IPS-18a (cell line): Measurements from ENCODE around the gene ABCB11.

Experiments used
- H3K27ac ChIP-seq: one replicate; pipeline ENCODE4 v1.5.1; 2013; ENCODE audit warnings: low read length
- H3K27me3 ChIP-seq: one replicate; pipeline ENCODE4 v1.6.1; 2013; ENCODE audit warnings: mild to moderate bottlenecking, low read length; ENCODE audit not compliant: control insufficient read depth, insufficient read depth
- H3K36me3 ChIP-seq: one replicate; pipeline ENCODE4 v1.6.1; 2013; ENCODE audit warnings: low read depth, low read length; ENCODE audit not compliant: control insufficient read depth
- H3K4me1 ChIP-seq: one replicate; pipeline ENCODE4 v1.6.1; 2013; ENCODE audit warnings: low read depth, low read length; ENCODE audit not compliant: control insufficient read depth
- H3K4me3 ChIP-seq: one replicate; pipeline ENCODE4 v1.5.1; 2013; ENCODE audit warnings: low read length
- H3K9ac ChIP-seq: one replicate; pipeline ENCODE4 v1.6.1; 2013; ENCODE audit warnings: mild to moderate bottlenecking, low read length, moderate library complexity
- H3K9me3 ChIP-seq: one replicate; pipeline ENCODE4 v1.6.1; 2013; ENCODE audit warnings: low read depth, low read length; ENCODE audit not compliant: control insufficient read depth

ABCB11 gene

GRCh38 chr2:169038338-169038757, 7.2 kb upstream of the ABCB11 start:
- H3K27ac ChIP-seq: no peak overlapping the region
- peaks cover 10% of the 10 kb centered on the region for H3K9me3 ChIP-seq
- H3K36me3 ChIP-seq: no peaks in the 10 kb centered on the region
- H3K4me1 ChIP-seq: no peaks in the 10 kb centered on the region
- H3K4me3 ChIP-seq: no peak overlapping the region
- no peak overlapping the region for H3K9ac ChIP-seq
- no peaks in the 10 kb centered on the region for H3K27me3 ChIP-seq

DNA sequence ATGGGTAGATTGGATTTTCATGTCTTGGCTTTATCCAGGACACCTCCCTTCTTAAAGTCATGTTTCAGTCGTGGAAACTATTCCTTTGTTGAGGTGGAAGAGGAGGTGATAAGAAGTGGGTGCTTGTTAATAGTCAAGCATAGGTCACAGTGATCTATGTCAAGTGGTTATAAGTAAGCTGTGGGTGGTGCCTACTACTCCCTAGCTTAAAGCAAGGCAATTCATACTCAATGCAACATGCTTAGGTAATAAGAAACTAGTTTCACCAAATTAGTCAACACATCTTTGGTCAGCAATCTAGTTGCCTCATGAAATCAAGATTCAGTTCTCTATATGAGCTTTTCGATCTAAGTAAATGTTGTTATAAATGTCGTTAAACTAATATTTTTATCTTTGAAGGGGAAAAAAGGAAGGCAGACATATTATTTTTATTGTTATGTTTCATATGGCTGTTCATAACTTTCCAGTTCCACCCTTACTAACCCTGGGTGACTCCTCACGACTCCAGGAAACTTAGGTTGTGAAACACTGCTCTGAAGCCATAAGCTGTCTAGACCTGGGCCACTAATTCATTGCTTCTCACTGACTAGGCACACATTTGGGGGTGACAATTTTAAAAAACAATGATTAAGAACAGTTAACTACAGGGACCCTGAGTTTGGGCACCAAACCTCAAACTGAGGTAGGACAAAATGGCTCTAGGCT, 5.8 kb upstream of the ABCB11 start:
- Histone ChIP-seq H3K36me3 (no peaks in the 10 kb centered on the region), H3K27ac (no peak overlapping the region), H3K4me3 (no peak overlapping the region), H3K27me3 (no peaks in the 10 kb centered on the region), H3K4me1 (peaks cover 1% of the 10 kb centered on the region), H3K9ac (no peak overlapping the region), H3K9me3 (no peaks in the 10 kb centered on the region)

GRCh38 chr2:169035887-169036286, 4.8 kb upstream of the ABCB11 start:
- Histone ChIP-seq H3K27me3 (no peaks in the 10 kb centered on the region), H3K27ac (no peak overlapping the region), H3K4me3 (no peak overlapping the region), H3K9me3 (no peaks in the 10 kb centered on the region), H3K4me1 (peaks cover 4% of the 10 kb centered on the region), H3K36me3 (no peaks in the 10 kb centered on the region), H3K9ac (no peak overlapping the region)

DNA sequence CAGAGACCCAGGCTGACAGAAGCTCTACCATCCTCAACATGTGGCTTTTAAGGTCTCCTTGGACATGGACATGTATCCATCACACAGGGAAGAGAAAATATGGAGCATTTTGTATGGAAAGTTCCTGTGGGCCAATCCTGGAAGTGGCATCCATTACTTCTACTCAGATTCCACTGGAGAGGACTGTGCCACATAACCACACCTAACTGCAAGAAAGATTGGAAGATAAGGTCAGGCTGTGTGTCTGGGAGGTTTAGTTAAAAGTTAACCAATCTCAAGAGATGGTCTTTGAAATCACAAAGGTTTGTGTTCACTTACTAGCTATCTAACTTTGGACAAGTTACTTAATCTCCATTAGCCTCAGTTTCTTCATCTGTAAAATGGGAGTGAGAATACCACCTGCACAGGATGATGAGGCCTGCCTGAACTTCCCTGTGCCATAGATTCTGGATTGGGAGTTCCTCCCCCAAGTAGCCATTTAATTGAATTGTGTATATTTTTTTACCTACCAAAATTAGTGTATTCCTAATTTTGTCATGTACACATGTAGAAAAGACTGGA, 3.9 kb upstream of the ABCB11 start:
- Histone ChIP-seq H3K9me3 (no peaks in the 10 kb centered on the region), H3K27ac (no peak overlapping the region)

GRCh38 chr2:169034256-169034655, 3.1 kb upstream of the ABCB11 start:
- Histone ChIP-seq H3K36me3 (no peaks in the 10 kb centered on the region), H3K4me1 (peaks cover 4% of the 10 kb centered on the region), H3K9me3 (no peaks in the 10 kb centered on the region), H3K27ac (no peak overlapping the region), H3K27me3 (no peaks in the 10 kb centered on the region), H3K9ac (no peak overlapping the region), H3K4me3 (no peak overlapping the region)

More for the DNA sequence above, 3.9 kb upstream of the ABCB11 start:
- Histone ChIP-seq H3K4me1 (peaks cover 4% of the 10 kb centered on the region), H3K27me3 (no peaks in the 10 kb centered on the region), H3K9ac (no peak overlapping the region), H3K4me3 (no peak overlapping the region), H3K36me3 (no peaks in the 10 kb centered on the region)

- Histone ChIP-seq H3K9me3 (no peaks in the 10 kb centered on the region), H3K9ac (no peak overlapping the region), H3K27me3 (no peaks in the 10 kb centered on the region), H3K36me3 (no peaks in the 10 kb centered on the region), H3K4me1 (peaks cover 4% of the 10 kb centered on the region), H3K4me3 (no peak overlapping the region), H3K27ac (no peak overlapping the region)
These were observed 1.8 kb downstream of the ABCB11 start for GRCh38 chr2:169029341-169029740.

DNA sequence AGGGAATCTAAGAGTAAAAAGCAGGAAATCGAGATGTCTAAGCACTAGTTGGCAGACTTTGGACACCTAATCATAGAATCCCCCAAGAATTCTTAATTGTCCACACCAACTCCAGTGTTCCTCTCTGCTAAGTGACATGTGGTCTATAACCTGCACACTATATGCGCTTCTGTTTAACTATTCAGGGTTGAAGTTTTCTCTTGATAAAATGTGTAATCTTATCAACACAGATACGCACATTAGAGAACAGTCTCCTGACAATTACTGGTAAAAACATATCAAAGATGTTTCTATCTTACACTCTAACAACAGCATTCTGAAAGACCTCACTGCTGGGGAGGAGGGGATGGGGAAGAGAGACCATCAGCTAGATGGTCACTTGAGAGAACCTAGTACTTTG, 3.9 kb downstream of the ABCB11 start:
- H3K4me3 ChIP-seq: no peak overlapping the region
- no peaks in the 10 kb centered on the region for H3K9me3 ChIP-seq
- no peaks in the 10 kb centered on the region for H3K36me3 ChIP-seq
- no peak overlapping the region for H3K27ac ChIP-seq
- no peak overlapping the region for H3K9ac ChIP-seq
- no peaks in the 10 kb centered on the region for H3K27me3 ChIP-seq
- peaks cover 4% of the 10 kb centered on the region for H3K4me1 ChIP-seq

DNA sequence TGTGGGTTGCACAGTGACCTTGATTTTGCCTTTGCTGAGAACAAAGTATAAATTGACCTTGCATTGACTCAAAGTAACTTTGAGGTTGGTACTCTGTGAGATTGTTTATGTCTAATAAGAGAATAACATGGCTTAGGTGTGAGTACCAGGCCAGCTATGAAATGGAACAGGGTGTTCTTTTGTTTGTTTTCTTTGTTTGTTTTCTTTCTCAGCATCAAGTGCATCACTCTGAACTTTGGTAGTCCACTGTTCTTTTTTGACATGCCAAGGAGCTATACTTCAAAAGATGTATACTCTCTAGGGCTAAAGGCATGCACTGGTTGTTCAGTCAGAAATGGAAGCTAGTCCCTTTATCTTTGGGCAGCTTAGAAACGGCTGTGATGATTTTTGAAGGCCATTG, 5.1 kb downstream of the ABCB11 start:
- no peaks in the 10 kb centered on the region for H3K27me3 ChIP-seq
- no peaks in the 10 kb centered on the region for H3K36me3 ChIP-seq
- H3K27ac ChIP-seq: no peak overlapping the region
- H3K4me1 ChIP-seq: no peaks in the 10 kb centered on the region
- no peak overlapping the region for H3K4me3 ChIP-seq
- no peak overlapping the region for H3K9ac ChIP-seq
- H3K9me3 ChIP-seq: no peaks in the 10 kb centered on the region

DNA sequence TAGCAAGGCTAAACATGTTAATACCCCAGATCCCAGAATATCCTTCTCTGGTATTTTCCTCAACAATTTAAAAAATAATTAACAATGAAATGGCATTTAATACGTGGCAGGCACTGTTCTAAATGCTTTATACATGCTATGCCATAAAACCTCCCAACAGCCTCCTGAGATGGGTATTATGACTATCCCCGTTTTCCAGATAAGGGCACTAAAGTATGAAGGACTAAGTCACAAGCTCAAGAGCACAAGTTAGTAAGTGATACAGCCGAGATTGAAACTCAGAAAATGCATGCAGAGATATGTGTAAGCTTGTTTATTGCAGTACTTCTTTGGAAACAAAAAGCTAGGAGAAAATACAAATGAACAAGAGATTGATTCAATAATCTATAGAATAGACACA, 8.0 kb downstream of the ABCB11 start:
- Histone ChIP-seq H3K4me1 (no peaks in the 10 kb centered on the region), H3K9ac (no peak overlapping the region), H3K9me3 (no peaks in the 10 kb centered on the region)

DNA sequence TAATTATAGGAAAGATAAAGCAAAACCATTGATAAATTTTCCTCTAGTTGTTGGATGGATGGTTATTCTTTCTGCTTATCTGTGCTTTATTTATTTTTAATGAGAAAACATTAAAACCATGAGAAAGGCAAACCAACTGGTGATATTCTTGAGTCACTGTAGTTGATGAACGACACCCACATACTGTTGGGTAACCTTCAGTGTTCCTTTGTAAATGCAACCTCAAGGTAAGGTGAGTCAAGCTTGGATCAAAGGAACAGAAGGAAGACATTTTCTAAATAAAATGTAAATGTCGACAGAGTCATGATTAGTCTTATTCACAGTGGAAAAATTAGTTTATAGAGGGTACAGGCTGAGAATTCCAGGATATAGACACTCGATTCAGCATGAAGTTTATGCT, 12.7 kb downstream of the ABCB11 start:
- no peak overlapping the region for H3K27ac ChIP-seq
- H3K4me3 ChIP-seq: no peak overlapping the region
- H3K4me1 ChIP-seq: peaks cover 3% of the 10 kb centered on the region
- no peaks in the 10 kb centered on the region for H3K9me3 ChIP-seq
- no peaks in the 10 kb centered on the region for H3K27me3 ChIP-seq
- no peaks in the 10 kb centered on the region for H3K36me3 ChIP-seq
- no peak overlapping the region for H3K9ac ChIP-seq

More for the DNA sequence above, 8.0 kb downstream of the ABCB11 start:
- Histone ChIP-seq H3K4me3 (no peak overlapping the region), H3K27me3 (no peaks in the 10 kb centered on the region), H3K27ac (no peak overlapping the region), H3K36me3 (no peaks in the 10 kb centered on the region)

GRCh38 chr2:169015943-169016342, 15.2 kb downstream of the ABCB11 start:
- H3K36me3 ChIP-seq: no peaks in the 10 kb centered on the region
- no peak overlapping the region for H3K27ac ChIP-seq
- H3K27me3 ChIP-seq: no peaks in the 10 kb centered on the region
- no peak overlapping the region for H3K4me3 ChIP-seq
- no peaks in the 10 kb centered on the region for H3K9me3 ChIP-seq
- H3K9ac ChIP-seq: no peak overlapping the region
- H3K4me1 ChIP-seq: peaks cover 3% of the 10 kb centered on the region

DNA sequence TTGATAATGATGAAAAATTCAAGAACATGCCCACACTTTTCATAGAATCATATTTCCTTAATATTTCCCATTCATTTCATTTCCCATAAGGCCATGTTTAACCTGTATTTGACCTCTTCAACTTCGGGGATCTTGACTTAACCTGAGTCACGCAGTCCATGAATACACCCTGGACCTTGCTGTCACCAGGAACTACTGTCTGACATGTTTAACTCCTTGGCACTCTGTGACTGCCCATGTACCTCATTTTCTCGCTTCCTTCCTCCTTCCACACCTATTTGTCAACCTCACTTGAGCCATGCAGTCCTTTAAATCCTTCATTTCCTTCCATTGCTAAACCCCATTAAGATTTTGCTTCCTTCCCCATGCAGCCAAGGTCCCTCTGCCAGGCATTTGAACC, 16.3 kb downstream of the ABCB11 start:
- Histone ChIP-seq H3K9me3 (no peaks in the 10 kb centered on the region), H3K4me1 (peaks cover 3% of the 10 kb centered on the region), H3K9ac (no peak overlapping the region), H3K4me3 (no peak overlapping the region), H3K27me3 (no peaks in the 10 kb centered on the region), H3K27ac (no peak overlapping the region), H3K36me3 (no peaks in the 10 kb centered on the region)
